HepG2 (cell line): ENCODE data around the gene SRF.

Source experiments
- POLR2AphosphoS5 ChIP-seq: IDR thresholded peaks from 2 replicates; pipeline ENCODE4 v1.6.1; 2012; ENCODE audit warnings: low read depth, low read length
- ZBTB21 ChIP-seq: sonication (generic); formaldehyde crosslinking; IDR thresholded peaks from 2 replicates; pipeline ENCODE4 v1.4.0; 2020; ENCODE audit warnings: missing genetic modification reagents
- TF ChIP-seq, protein P1 (sequence below): sonication (generic); formaldehyde crosslinking; IDR thresholded peaks from 2 replicates; pipeline ENCODE4 v1.8.1; 2022; ENCODE audit warnings: mild to moderate bottlenecking, missing genetic modification reagents
- TF ChIP-seq, protein P2 (sequence below): sonication (generic); formaldehyde crosslinking; IDR thresholded peaks from 2 replicates; pipeline ENCODE4 v1.5.0; 2020; ENCODE audit warnings: mild to moderate bottlenecking, missing genetic modification reagents

DNA sequence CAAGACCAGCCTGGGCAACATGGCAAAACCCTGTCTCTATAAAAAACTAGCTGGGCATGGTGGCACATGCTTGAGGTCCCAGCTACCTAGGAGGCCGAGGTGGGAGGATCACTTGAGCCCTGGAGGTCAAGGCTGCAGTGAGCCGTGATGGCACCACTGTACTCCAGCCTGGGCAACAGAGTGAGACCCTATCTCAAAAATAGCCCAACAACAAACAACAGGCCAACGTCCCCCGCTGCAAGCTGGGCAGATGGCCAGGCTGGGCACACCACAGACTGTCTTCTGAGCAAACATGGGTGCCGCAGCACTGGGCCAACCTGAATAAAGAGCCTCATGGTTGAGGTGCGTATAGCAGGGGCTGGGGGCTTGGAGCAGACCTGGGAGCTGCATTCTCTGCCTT lies 46.6 kb upstream of the SRF start:
- TF ChIP-seq, protein P1, sequence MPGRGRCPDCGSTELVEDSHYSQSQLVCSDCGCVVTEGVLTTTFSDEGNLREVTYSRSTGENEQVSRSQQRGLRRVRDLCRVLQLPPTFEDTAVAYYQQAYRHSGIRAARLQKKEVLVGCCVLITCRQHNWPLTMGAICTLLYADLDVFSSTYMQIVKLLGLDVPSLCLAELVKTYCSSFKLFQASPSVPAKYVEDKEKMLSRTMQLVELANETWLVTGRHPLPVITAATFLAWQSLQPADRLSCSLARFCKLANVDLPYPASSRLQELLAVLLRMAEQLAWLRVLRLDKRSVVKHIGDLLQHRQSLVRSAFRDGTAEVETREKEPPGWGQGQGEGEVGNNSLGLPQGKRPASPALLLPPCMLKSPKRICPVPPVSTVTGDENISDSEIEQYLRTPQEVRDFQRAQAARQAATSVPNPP (CRISPR knock-in tag) = no peak
- TF ChIP-seq ZBTB21 (no peak), POLR2AphosphoS5 (no peak)
- TF ChIP-seq, protein P2, sequence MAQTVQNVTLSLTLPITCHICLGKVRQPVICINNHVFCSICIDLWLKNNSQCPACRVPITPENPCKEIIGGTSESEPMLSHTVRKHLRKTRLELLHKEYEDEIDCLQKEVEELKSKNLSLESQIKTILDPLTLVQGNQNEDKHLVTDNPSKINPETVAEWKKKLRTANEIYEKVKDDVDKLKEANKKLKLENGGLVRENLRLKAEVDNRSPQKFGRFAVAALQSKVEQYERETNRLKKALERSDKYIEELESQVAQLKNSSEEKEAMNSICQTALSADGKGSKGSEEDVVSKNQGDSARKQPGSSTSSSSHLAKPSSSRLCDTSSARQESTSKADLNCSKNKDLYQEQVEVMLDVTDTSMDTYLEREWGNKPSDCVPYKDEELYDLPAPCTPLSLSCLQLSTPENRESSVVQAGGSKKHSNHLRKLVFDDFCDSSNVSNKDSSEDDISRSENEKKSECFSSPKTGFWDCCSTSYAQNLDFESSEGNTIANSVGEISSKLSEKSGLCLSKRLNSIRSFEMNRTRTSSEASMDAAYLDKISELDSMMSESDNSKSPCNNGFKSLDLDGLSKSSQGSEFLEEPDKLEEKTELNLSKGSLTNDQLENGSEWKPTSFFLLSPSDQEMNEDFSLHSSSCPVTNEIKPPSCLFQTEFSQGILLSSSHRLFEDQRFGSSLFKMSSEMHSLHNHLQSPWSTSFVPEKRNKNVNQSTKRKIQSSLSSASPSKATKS (CRISPR knock-in tag) = no peak
